ENCODE data around the gene NTRK1. TPM values are rescaled to one million over a fixed set of nuclear protein-coding genes. Genes with fewer than 3 reads are reported as not detected.

Gene NTRK1
- total RNA-seq, 1 experiment from 2014 or later: 0.24 TPM

GRCh38 chr1:156845055-156845952, 15.4 kb upstream of the NTRK1 start:
- Histone ChIP-seq H3K27me3 (ENCODE audit: insufficient read depth, low read length) (peaks cover 69% of the 10 kb centered on the region), H3K9me3 (ENCODE audit: control insufficient read depth, low read depth, low read length) (no peaks in the 10 kb centered on the region), H2BK120ac (ENCODE audit: low read depth, low read length, poor library complexity, severe bottlenecking) (no peak overlapping the region), H3T11ph (ENCODE audit: low read length) (no peak overlapping the region), H3K23me2 (ENCODE audit: insufficient read length, low read depth, low read length, poor library complexity, severe bottlenecking) (peaks cover 14% of the 10 kb centered on the region), H4K20me1 (ENCODE audit: control insufficient read depth, insufficient read depth, insufficient read length) (no peaks in the 10 kb centered on the region), H3K9ac (ENCODE audit: extremely low read depth, insufficient read length, low read length) (no peak overlapping the region), H2AK5ac (ENCODE audit: insufficient read length, low read length) (no peak overlapping the region), H3K27ac (ENCODE audit: insufficient read length, low read depth, low read length) (no peak overlapping the region), H2BK5ac (ENCODE audit: insufficient read length, low read length) (no peak overlapping the region), H3K79me2 (ENCODE audit: insufficient read depth, low read length) (no peaks in the 10 kb centered on the region), H2BK12ac (ENCODE audit: insufficient read length, low read depth, low read length) (no peak overlapping the region), H3K56ac (ENCODE audit: insufficient read length, low read depth, low read length) (no peak overlapping the region), H2AFZ (ENCODE audit: low read length) (no peak overlapping the region), H3K18ac (ENCODE audit: insufficient read length, low read depth, low read length) (no peak overlapping the region), H3K4ac (ENCODE audit: low read depth, low read length) (no peak overlapping the region), H2BK15ac (ENCODE audit: low read depth, low read length) (no peak overlapping the region), H3K79me1 (ENCODE audit: insufficient read depth, low read depth, low read length, poor library complexity, severe bottlenecking) (no peaks in the 10 kb centered on the region), H3K23ac (ENCODE audit: insufficient read length, low read depth, low read length) (no peak overlapping the region), H4K91ac (ENCODE audit: insufficient read length, low read depth, low read length) (no peak overlapping the region), H4K8ac (replicated peaks; ENCODE audit: insufficient read length, low read depth, low read length) (no peak overlapping the region), H3K4me1 (ENCODE audit: insufficient read depth, low read length) (no peaks in the 10 kb centered on the region), H3K4me2 (ENCODE audit: insufficient read depth, insufficient read length, low read length) (peak overlapping the region; percentile 50), H4K5ac (ENCODE audit: insufficient read length, low read depth, low read length) (no peak overlapping the region), H2BK20ac (ENCODE audit: low read depth, low read length, poor library complexity, severe bottlenecking) (no peak overlapping the region), H3K14ac (ENCODE audit: insufficient read depth, low read length) (no peak overlapping the region)
- H3K4me1 Mint-ChIP-seq: peaks cover 15 to 42% of the 10 kb centered on the region in 2 experiments
- TF ChIP-seq CTCF (conservative IDR thresholded peaks at IDR 0.05): no peak
- no peaks in the 10 kb centered on the region; a peak in 1 of 5 replicates for H3K9me3 Mint-ChIP-seq
- peaks cover 98% of the 10 kb centered on the region for H3K27me3 Mint-ChIP-seq (ENCODE audit: low read depth)
- H3K27ac Mint-ChIP-seq: no peak overlapping the region; a peak in 1 of 7 replicates
- peak; percentile 57 for DNase-seq
- H3K4me3 Mint-ChIP-seq: peak overlapping the region; percentile 56 to 82
- WGBS (ENCODE audit: extremely low coverage, insufficient read length, low lambda C conversion rate): no CpG with 5 or more reads among the region's 69 CpGs
- no peaks in the 10 kb centered on the region for H3K36me3 Mint-ChIP-seq (ENCODE audit: insufficient read depth in 1 of 3, low read depth in 3 of 3)

Measured in H9 (cell line).